Skeletal muscle tissue (tissue), 4 donors: ENCODE data around the gene DGCR2. TPM values are rescaled to one million over a fixed set of nuclear protein-coding genes. Genes with fewer than 3 reads are reported as not detected.
"Not testable (repeated sequence)": the region's sequence is repeated elsewhere in the genome, so short reads cannot be mapped to it uniquely, and the experiment has no call there.

Source experiments
- H3K27ac ChIP-seq: one replicate; pipeline ENCODE4 v1.7.0; 2013; ENCODE audit warnings: mild to moderate bottlenecking, low read depth, low read length, inconsistent platforms
- H3K27me3 ChIP-seq, 3 donors: one replicate each; pipeline ENCODE4 v1.7.0; 2013; ENCODE audit warnings: low read length in 3 of 3; ENCODE audit not compliant: control insufficient read depth in 3 of 3, insufficient read depth in 3 of 3
- H3K36me3 ChIP-seq, 3 donors: one replicate each; pipeline ENCODE4 v1.7.0; 2013; ENCODE audit warnings: low read length in 3 of 3; ENCODE audit not compliant: control insufficient read depth in 3 of 3, insufficient read depth in 3 of 3
- H3K4me1 ChIP-seq, 3 donors: one replicate each; pipeline ENCODE4 v1.7.0; 2013; ENCODE audit warnings: low read length in 3 of 3, mild to moderate bottlenecking in 3 of 3; ENCODE audit not compliant: control insufficient read depth in 3 of 3, insufficient read depth in 3 of 3
- H3K4me3 ChIP-seq, 3 donors: one replicate each; pipeline ENCODE4 v1.7.0; 2013; ENCODE audit warnings: low read length in 3 of 3
- H3K9ac ChIP-seq, 3 donors: one replicate each; pipeline ENCODE4 v1.7.0; 2013; ENCODE audit warnings: low read length in 3 of 3, mild to moderate bottlenecking in 3 of 3, moderate library complexity in 2 of 3, low read depth in 1 of 3
- H3K9me3 ChIP-seq, 3 donors: one replicate each; pipeline ENCODE4 v1.7.0; 2013; ENCODE audit warnings: low read length in 3 of 3; ENCODE audit not compliant: control insufficient read depth in 3 of 3
- total RNA-seq: library from RNA; depleted of rRNA; stranded (reverse); fragments of >200 nt; gene quantifications from one replicate; pipeline ENCODE4 v1.2.3, GENCODE V29; 2014
- donor health status: Osteomylitis.

The DGCR2 gene
- total RNA-seq, 1 donor from 2014 or later, result 41.8 TPM

- Histone ChIP-seq H3K27ac (no peak overlapping the region), H3K9me3 (no peaks in the 10 kb centered on the region), H3K27me3 (peaks cover 9 to 11% (median 11%) of the 10 kb centered on the region in 3 donors), H3K4me3 (no peak overlapping the region), H3K36me3 (no peaks in the 10 kb centered on the region), H3K9ac (no peak overlapping the region), H3K4me1 (peaks cover 0 to 9% (median 8%) of the 10 kb centered on the region in 3 donors)
Observed at GRCh38 chr22:19014886-19015285, 107.3 kb downstream of the DGCR2 start.

GRCh38 chr22:19013881-19014598, 108.2 kb downstream of the DGCR2 start:
- not testable (repeated sequence) for H3K4me1 ChIP-seq, H3K27me3 ChIP-seq, H3K4me3 ChIP-seq, H3K27ac ChIP-seq, H3K9ac ChIP-seq, H3K9me3 ChIP-seq, H3K36me3 ChIP-seq

- not testable (repeated sequence) for H3K4me3 ChIP-seq, H3K27me3 ChIP-seq
Observed at GRCh38 chr22:19013411-19013810, 108.8 kb downstream of the DGCR2 start.

GRCh38 chr22:19012308-19012986, 109.8 kb downstream of the DGCR2 start:
- Histone ChIP-seq H3K4me3 (no peak overlapping the region), H3K27ac (no peak overlapping the region), H3K36me3 (no peaks in the 10 kb centered on the region), H3K4me1 (peaks cover 0 to 9% (median 8%) of the 10 kb centered on the region in 3 donors), H3K9ac (no peak overlapping the region), H3K27me3 (no peaks in the 10 kb centered on the region), H3K9me3 (no peaks in the 10 kb centered on the region)

More at GRCh38 chr22:19013411-19013810, 108.8 kb downstream of the DGCR2 start:
- not testable (repeated sequence) for H3K9ac ChIP-seq, H3K36me3 ChIP-seq, H3K27ac ChIP-seq, H3K9me3 ChIP-seq, H3K4me1 ChIP-seq

GRCh38 chr22:19011611-19012010, 110.6 kb downstream of the DGCR2 start:
- H3K27me3 ChIP-seq, H3K4me1 ChIP-seq, H3K4me3 ChIP-seq, H3K9ac ChIP-seq, H3K36me3 ChIP-seq, H3K9me3 ChIP-seq, H3K27ac ChIP-seq: not testable (repeated sequence)

- Histone ChIP-seq H3K27ac (no peak overlapping the region), H3K36me3 (no peaks in the 10 kb centered on the region), H3K27me3 (no peaks in the 10 kb centered on the region)
Observed at GRCh38 chr22:19011075-19011474, 111.1 kb downstream of the DGCR2 start.

GRCh38 chr22:19005905-19006304, 116.3 kb downstream of the DGCR2 start:
- Histone ChIP-seq H3K27me3 (peaks cover 0 to 7% (median 6%) of the 10 kb centered on the region in 3 donors), H3K9me3 (no peaks in the 10 kb centered on the region), H3K4me1 (no peaks in the 10 kb centered on the region), H3K27ac (no peak overlapping the region), H3K9ac (no peak overlapping the region), H3K36me3 (no peaks in the 10 kb centered on the region), H3K4me3 (no peak overlapping the region)

More at GRCh38 chr22:19011075-19011474, 111.1 kb downstream of the DGCR2 start:
- H3K9me3 ChIP-seq, result no peaks in the 10 kb centered on the region
- no peak overlapping the region for H3K9ac ChIP-seq
- H3K4me3 ChIP-seq, result no peak overlapping the region
- peaks cover 0 to 2% (median 2%) of the 10 kb centered on the region in 3 donors for H3K4me1 ChIP-seq

- no peaks in the 10 kb centered on the region for H3K9me3 ChIP-seq
- no peak overlapping the region for H3K4me3 ChIP-seq
- no peaks in the 10 kb centered on the region for H3K4me1 ChIP-seq
- no peak overlapping the region for H3K27ac ChIP-seq
- peaks cover 0 to 10% (median 7%) of the 10 kb centered on the region in 3 donors for H3K27me3 ChIP-seq
- H3K36me3 ChIP-seq, result no peaks in the 10 kb centered on the region
- no peak overlapping the region for H3K9ac ChIP-seq
Observed at GRCh38 chr22:19004471-19004870, 117.7 kb downstream of the DGCR2 start.

- no peak overlapping the region for H3K27ac ChIP-seq
- H3K9me3 ChIP-seq, result no peaks in the 10 kb centered on the region
- H3K9ac ChIP-seq, result no peak overlapping the region
- no peaks in the 10 kb centered on the region for H3K36me3 ChIP-seq
- H3K4me3 ChIP-seq, result no peak overlapping the region
- H3K27me3 ChIP-seq, result peaks cover 0 to 10% (median 7%) of the 10 kb centered on the region in 3 donors
- no peaks in the 10 kb centered on the region for H3K4me1 ChIP-seq
Observed at GRCh38 chr22:19003508-19003907, 118.7 kb downstream of the DGCR2 start.

- H3K9ac ChIP-seq, result no peak overlapping the region
- peaks cover 0 to 2% (median 0%) of the 10 kb centered on the region in 3 donors for H3K9me3 ChIP-seq
- no peak overlapping the region for H3K4me3 ChIP-seq
- H3K4me1 ChIP-seq, result no peaks in the 10 kb centered on the region
- H3K36me3 ChIP-seq, result no peaks in the 10 kb centered on the region
- H3K27me3 ChIP-seq, result peaks cover 4 to 15% (median 11%) of the 10 kb centered on the region in 3 donors
- H3K27ac ChIP-seq, result no peak overlapping the region
Observed at GRCh38 chr22:19002684-19003038, 119.6 kb downstream of the DGCR2 start.
